ENCODE measurements around the gene CYP17A1. TPM values are rescaled to one million over a fixed set of nuclear protein-coding genes. Genes with fewer than 3 reads are reported as not detected.
A peak's percentile ranks its signal among the peaks of the same experiment; 100 is the strongest.

The CYP17A1 gene
- polyA plus RNA-seq, 1 experiment = not detected

DNA sequence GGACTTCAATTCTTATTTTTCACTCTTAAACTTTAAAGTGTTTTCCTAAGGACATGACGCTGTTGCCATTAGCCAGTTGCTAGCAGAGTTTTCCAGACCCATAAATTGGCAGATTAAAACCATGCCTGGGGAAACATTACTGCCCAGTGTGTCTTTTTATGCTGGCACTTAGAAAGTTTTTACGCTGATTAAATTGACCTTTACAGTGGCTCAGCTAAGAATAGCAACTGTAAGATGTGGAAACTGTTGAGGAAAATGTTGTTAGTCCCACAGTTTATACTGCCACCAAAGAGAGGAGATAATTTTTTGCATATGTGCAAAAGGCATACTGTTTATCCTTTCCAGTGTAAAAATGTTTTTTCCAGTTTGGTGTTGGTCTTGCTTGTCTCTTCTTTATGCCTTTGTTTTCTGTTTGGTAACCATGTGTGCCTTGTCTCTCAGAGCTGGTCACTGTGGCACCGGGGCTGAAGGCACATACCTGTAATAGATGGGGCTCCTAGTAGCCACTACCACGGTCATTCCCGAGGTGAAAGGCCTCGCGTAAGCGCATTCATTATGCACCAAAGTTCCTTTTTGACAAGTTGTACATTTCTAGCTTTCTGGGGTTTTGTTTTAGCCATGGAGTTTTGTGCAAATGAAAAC is 45.3 kb downstream of the CYP17A1 start:
- H3K27ac ChIP-seq (ENCODE audit: low read depth, low read length) = no peak overlapping the region
- H3K4me3 ChIP-seq (ENCODE audit: low read depth, low read length) = no peak overlapping the region
- no peaks in the 10 kb centered on the region for H3K27me3 ChIP-seq (ENCODE audit: control insufficient read depth, insufficient read depth, low read length)
- no peaks in the 10 kb centered on the region for H3K9me3 ChIP-seq (ENCODE audit: control insufficient read depth, insufficient read depth, low read length)
- ChIA-PET POLR2A (interaction anchor here (0.6 kb wide), 1 partner anchor 78 kb away, joined by 4 read pairs; no protein-coding TSS in a partner anchor), CTCF (interaction anchor here (0.6 kb wide), 1 partner anchor 106 kb away, joined by 3 read pairs; no protein-coding TSS in a partner anchor)
- TF ChIP-seq, protein P1, sequence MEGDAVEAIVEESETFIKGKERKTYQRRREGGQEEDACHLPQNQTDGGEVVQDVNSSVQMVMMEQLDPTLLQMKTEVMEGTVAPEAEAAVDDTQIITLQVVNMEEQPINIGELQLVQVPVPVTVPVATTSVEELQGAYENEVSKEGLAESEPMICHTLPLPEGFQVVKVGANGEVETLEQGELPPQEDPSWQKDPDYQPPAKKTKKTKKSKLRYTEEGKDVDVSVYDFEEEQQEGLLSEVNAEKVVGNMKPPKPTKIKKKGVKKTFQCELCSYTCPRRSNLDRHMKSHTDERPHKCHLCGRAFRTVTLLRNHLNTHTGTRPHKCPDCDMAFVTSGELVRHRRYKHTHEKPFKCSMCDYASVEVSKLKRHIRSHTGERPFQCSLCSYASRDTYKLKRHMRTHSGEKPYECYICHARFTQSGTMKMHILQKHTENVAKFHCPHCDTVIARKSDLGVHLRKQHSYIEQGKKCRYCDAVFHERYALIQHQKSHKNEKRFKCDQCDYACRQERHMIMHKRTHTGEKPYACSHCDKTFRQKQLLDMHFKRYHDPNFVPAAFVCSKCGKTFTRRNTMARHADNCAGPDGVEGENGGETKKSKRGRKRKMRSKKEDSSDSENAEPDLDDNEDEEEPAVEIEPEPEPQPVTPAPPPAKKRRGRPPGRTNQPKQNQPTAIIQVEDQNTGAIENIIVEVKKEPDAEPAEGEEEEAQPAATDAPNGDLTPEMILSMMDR (IDR thresholded peaks at IDR 0.05; ENCODE audit: low read depth, low read length) = no peak
- no peak for DNase-seq (ENCODE audit: low read depth, low spot score)

DNA sequence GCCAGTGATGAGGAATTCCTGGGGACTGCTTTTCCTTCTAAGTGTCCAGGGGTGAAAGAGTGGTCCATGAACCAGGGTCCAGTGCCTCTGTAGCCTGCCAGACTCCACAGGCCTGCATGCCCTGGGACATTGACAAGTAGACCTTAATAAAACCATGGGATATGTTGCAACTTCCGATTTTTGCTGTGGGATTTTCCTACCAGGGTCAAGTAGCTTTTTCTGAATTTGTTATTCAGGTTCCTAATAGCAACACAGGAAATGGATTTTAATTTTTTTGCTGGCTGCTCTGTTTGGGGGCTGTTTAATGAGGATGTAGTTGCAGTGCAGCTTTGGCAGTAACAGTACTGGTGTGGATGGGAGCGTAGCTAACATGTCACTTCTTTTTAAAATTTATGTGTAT is 51.4 kb downstream of the CYP17A1 start:
- POLR2A ChIA-PET = no interaction called here
- TF ChIP-seq, protein P1 (IDR thresholded peaks at IDR 0.05; ENCODE audit: low read depth, low read length) = no peak
- CTCF ChIA-PET = no interaction called here
- no peak overlapping the region for H3K27ac ChIP-seq (ENCODE audit: low read depth, low read length)
- no peak for DNase-seq (ENCODE audit: low read depth, low spot score)
- peaks cover 2% of the 10 kb centered on the region for H3K27me3 ChIP-seq (ENCODE audit: control insufficient read depth, insufficient read depth, low read length)
- no peak overlapping the region for H3K4me3 ChIP-seq (ENCODE audit: low read depth, low read length)
- H3K9me3 ChIP-seq (ENCODE audit: control insufficient read depth, insufficient read depth, low read length) = no peaks in the 10 kb centered on the region

DNA sequence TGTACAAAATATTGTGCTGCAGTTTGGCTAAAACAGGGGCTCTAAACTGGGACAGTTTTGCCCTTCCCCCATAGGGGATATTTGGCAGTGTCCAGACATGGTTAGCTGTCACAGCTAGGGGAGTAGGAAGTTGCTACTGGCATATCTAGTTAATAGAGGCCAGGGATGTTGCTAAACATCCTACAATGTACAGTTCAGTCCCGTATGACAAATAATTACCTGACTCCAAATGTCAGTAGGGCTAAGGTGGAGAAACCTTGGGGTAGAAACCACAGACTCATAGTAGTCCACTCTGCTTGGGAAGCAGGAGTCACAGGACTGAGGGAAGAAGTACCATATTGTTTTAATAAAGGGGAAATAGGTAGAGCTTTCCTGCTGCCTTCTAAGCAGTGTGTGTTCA is 53.6 kb downstream of the CYP17A1 start:
- H3K4me3 ChIP-seq (ENCODE audit: low read depth, low read length) = no peak overlapping the region
- no peaks in the 10 kb centered on the region for H3K9me3 ChIP-seq (ENCODE audit: control insufficient read depth, insufficient read depth, low read length)
- peaks cover 2% of the 10 kb centered on the region for H3K27me3 ChIP-seq (ENCODE audit: control insufficient read depth, insufficient read depth, low read length)
- TF ChIP-seq, protein P1 (IDR thresholded peaks at IDR 0.05; ENCODE audit: low read depth, low read length) = no peak
- no peak for DNase-seq (ENCODE audit: low read depth, low spot score)
- POLR2A ChIA-PET = no interaction called here
- CTCF ChIA-PET = interaction anchor here (1.2 kb wide), 1 partner anchor 10 kb away, joined by 3 read pairs; no protein-coding TSS in a partner anchor
- H3K27ac ChIP-seq (ENCODE audit: low read depth, low read length) = no peak overlapping the region

DNA sequence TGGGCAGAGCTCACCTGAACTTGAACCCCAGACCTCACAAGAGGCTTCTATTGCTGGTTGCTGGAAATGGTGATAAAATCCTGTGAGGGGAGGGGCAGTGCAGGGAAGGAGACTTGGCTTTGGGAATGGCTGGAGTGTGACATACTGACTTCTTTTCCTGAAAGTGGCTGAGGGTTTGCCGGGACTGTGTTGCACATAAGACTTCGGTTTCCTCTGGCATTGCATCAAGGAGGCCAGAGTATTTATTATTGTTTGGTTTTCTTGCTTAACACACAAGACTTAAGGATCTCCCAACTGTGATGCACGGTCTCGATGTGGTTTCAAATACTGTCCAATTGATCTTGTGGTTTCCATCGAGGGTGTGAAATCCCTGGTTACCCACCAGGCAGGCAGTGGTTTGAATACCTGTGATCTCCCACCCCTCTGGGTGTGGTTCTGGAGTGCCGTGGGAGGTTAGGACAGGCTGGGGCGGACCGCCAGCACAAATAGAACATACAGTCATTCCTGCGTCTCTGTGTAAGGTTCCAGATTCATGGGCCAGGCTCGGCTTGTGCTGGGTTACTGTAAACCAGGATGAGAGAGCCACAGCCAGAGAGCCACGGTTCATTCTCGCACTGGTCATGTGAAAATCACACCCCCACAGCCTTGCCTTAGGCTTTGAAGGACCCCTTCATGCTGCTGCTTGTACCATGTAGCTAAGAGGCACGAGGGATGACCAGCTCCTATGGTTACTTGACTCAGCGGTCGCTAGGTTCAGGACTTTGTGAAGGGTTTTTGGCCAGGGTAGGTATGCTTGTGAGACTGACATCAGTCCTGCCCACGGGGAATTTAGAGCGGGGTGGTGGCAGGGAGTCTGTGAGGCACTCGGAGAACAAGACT is 54.3 kb downstream of the CYP17A1 start:
- Histone ChIP-seq H3K4me3 (ENCODE audit: low read depth, low read length) (peak overlapping the region; percentile 11; the same call in 1 of the 2 replicates), H3K27me3 (ENCODE audit: control insufficient read depth, insufficient read depth, low read length) (peaks cover 2% of the 10 kb centered on the region), H3K27ac (ENCODE audit: low read depth, low read length) (peak overlapping the region; percentile 33), H3K9me3 (ENCODE audit: control insufficient read depth, insufficient read depth, low read length) (no peaks in the 10 kb centered on the region)
- TF ChIP-seq, protein P1 (IDR thresholded peaks at IDR 0.05; ENCODE audit: low read depth, low read length) = no peak
- DNase-seq (ENCODE audit: low read depth, low spot score) = peak; percentile 75
- ChIA-PET POLR2A (no interaction called here), CTCF (interaction anchor here (1.0 to 1.2 kb wide), 2 partner anchors 10 to 31 kb away, joined by 3 to 8 read pairs; no protein-coding TSS in a partner anchor)
